Suprapubic skin (tissue), 3 donors: ENCODE measurements around the gene CLDN12.

Experiments
- EP300 ChIP-seq: sonication (generic); formaldehyde crosslinking; IDR thresholded peaks from one replicate; pipeline ENCODE4 v1.6.1; 2017; ENCODE audit warnings: antibody characterized with exemption
- POLR2A ChIP-seq, 2 donors: fragments of 450-650 bp; IDR thresholded peaks; one replicate each; pipeline ENCODE4 v1.6.1; 2017; ENCODE audit warnings: antibody characterized with exemption in 2 of 2, mild to moderate bottlenecking in 2 of 2, moderate library complexity in 2 of 2
- TF ChIP-seq, protein P1 (sequence below), 2 donors: fragments of 200-600 bp in 1 of 2; fragments of 450-650 bp in 1 of 2; sonication (generic) in 1 of 2; IDR thresholded peaks; one replicate each; pipeline ENCODE4 v1.5.1; 2016 to 2019; ENCODE audit warnings: antibody characterized with exemption in 2 of 2, mild to moderate bottlenecking in 1 of 2, moderate library complexity in 1 of 2

DNA sequence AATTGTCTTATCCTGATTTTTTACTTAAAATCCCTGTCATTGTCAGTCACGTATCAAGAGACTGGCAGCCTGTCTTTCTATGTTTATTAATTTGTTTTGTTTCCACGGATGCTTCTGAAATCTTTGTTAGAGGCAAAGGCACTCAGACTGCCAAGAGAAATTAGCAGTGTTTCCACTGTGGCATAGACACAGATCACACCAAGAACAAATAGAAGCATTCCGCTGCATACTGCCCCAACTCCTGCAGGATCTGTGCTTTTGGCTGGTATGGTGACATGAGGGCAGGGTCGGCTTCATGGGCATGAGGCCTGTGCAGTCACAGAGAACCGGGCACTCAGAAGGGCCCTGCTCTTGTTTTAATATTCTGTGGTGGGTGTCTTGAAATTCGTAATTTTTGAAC is 18.4 kb downstream of the CLDN12 start:
- TF ChIP-seq POLR2A (IDR thresholded peaks at IDR 0.05) = no peak
- TF ChIP-seq, protein P1, sequence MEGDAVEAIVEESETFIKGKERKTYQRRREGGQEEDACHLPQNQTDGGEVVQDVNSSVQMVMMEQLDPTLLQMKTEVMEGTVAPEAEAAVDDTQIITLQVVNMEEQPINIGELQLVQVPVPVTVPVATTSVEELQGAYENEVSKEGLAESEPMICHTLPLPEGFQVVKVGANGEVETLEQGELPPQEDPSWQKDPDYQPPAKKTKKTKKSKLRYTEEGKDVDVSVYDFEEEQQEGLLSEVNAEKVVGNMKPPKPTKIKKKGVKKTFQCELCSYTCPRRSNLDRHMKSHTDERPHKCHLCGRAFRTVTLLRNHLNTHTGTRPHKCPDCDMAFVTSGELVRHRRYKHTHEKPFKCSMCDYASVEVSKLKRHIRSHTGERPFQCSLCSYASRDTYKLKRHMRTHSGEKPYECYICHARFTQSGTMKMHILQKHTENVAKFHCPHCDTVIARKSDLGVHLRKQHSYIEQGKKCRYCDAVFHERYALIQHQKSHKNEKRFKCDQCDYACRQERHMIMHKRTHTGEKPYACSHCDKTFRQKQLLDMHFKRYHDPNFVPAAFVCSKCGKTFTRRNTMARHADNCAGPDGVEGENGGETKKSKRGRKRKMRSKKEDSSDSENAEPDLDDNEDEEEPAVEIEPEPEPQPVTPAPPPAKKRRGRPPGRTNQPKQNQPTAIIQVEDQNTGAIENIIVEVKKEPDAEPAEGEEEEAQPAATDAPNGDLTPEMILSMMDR (IDR thresholded peaks at IDR 0.05) = no peak
- no peak for TF ChIP-seq EP300
